ENCODE data around the gene TMCO4. TPM values are rescaled to one million over a fixed set of nuclear protein-coding genes. Genes with fewer than 3 reads are reported as not detected.

The TMCO4 gene
- total and polyA plus RNA-seq, 2 donors (not counting 1 experiment from before 2014, with no cell fraction given) = 21.7 to 31.3 TPM

DNA sequence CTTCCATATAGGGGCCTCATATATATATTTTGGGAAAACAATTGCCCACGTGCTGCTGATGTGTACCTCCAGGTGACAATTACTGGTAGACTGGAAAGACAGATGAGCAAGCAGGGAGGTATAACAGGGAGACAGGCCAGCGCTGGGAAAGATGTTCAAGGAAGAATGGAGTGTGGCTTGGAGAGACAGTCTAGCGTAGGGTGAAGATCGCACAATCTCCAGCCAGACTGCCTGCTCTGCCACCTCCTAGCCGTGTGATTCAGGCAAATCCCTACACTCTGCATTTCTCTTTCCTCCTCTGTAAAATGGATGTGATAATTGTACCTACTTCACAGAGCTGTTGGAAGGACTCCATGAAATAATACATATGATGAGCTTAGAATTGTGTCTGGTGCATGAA, 66.1 kb downstream of the TMCO4 start:
- H2AFZ ChIP-seq (ENCODE audit: insufficient read depth, low read depth, low read length, poor library complexity, severe bottlenecking) = no peak overlapping the region
- H3K4me2 ChIP-seq (replicated peaks; ENCODE audit: low read depth, low read length, poor library complexity, severe bottlenecking) = no peak overlapping the region
- no peak overlapping the region for H3K27ac ChIP-seq (ENCODE audit: low read length in 2 of 2)
- peaks cover 0 to 12% (median 5%) of the 10 kb centered on the region in 3 donors for H3K9me3 ChIP-seq (ENCODE audit: control extremely low read depth in 1 of 3, control insufficient read depth in 2 of 3, insufficient read depth in 1 of 3, low read length in 2 of 3)
- CTCF ChIA-PET = no interaction called here
- no peak overlapping the region for H3K27ac Mint-ChIP-seq
- peaks cover 7% of the 10 kb centered on the region for H3K9me3 Mint-ChIP-seq (ENCODE audit: insufficient read depth)
- no peaks in the 10 kb centered on the region for H3K4me1 Mint-ChIP-seq
- H3K4me3 Mint-ChIP-seq = no peak overlapping the region
- peaks cover 3 to 33% of the 10 kb centered on the region in 2 experiments for H3K36me3 ChIP-seq (replicated peaks in 1 of 2; ENCODE audit: control extremely low read depth in 1 of 2, control insufficient read depth in 1 of 2, extremely low read depth in 1 of 2, insufficient read depth in 2 of 2, low read length in 1 of 2)
- intact Hi-C loops (cut with micrococcal nuclease) = no loop called here
- ATAC-seq (ENCODE audit: low read depth) (no peak), DNase-seq (no peak)
- no peak overlapping the region for H3K4me3 ChIP-seq (ENCODE audit: control extremely low read depth in 1 of 5, extremely low read depth in 1 of 5, insufficient read depth in 1 of 5, low read depth in 2 of 5, low read length in 4 of 5)
- 79% methylated on average over 2 of the region's 5 CpGs for WGBS (ENCODE audit: insufficient coverage)
- H3K4me1 ChIP-seq (ENCODE audit: control insufficient read depth in 2 of 2, insufficient read depth in 2 of 2, low read length in 2 of 2) = no peaks in the 10 kb centered on the region
- H3K9ac ChIP-seq (ENCODE audit: low read length) = no peak overlapping the region
- H3K27me3 Mint-ChIP-seq = no peaks in the 10 kb centered on the region
- POLR2A ChIA-PET = no interaction called here
- no peaks in the 10 kb centered on the region for H3K79me2 ChIP-seq (ENCODE audit: control insufficient read depth, insufficient read depth, low read length)
- H3K27me3 ChIP-seq (replicated peaks in 1 of 4; ENCODE audit: control extremely low read depth in 1 of 4, control insufficient read depth in 3 of 4, insufficient read depth in 4 of 4, low read length in 3 of 4) = no peaks in the 10 kb centered on the region
- no peak for TF ChIP-seq EZH2 (IDR thresholded peaks at IDR 0.05; ENCODE audit: borderline replicate concordance, insufficient read depth, low read depth, low read length, poor library complexity, severe bottlenecking)
- TF ChIP-seq, protein P1, sequence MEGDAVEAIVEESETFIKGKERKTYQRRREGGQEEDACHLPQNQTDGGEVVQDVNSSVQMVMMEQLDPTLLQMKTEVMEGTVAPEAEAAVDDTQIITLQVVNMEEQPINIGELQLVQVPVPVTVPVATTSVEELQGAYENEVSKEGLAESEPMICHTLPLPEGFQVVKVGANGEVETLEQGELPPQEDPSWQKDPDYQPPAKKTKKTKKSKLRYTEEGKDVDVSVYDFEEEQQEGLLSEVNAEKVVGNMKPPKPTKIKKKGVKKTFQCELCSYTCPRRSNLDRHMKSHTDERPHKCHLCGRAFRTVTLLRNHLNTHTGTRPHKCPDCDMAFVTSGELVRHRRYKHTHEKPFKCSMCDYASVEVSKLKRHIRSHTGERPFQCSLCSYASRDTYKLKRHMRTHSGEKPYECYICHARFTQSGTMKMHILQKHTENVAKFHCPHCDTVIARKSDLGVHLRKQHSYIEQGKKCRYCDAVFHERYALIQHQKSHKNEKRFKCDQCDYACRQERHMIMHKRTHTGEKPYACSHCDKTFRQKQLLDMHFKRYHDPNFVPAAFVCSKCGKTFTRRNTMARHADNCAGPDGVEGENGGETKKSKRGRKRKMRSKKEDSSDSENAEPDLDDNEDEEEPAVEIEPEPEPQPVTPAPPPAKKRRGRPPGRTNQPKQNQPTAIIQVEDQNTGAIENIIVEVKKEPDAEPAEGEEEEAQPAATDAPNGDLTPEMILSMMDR (IDR thresholded peaks at IDR 0.05) = no peak
- H4K20me1 ChIP-seq (ENCODE audit: control insufficient read depth, insufficient read depth, low read length, poor library complexity, severe bottlenecking) = no peaks in the 10 kb centered on the region

DNA sequence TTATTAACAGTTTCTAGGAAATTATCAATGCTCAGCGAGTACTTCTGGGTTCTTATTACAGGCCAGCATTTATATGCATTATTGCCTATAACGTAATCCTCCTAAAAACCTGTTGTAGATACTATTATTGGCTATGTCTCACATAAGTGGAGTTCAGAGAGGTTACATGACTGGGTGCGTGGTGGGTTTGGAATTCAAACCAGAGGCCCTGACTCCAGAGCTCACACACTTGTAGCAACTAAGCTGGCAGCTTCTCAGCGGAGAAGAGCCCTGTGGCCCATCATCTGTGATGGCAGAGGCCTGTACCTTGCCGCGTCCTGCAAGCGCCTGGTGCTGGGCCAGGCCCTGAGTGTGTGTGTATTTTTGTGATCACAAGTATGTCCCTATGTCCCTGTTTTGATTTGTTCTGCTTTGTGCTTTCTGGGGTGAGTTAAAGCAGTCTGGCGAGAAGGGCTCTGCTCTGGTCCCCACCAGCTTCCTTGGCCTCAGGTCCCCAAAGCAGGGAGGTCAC, 68.3 kb downstream of the TMCO4 start:
- no peak overlapping the region for H3K4me3 Mint-ChIP-seq
- Histone ChIP-seq H3K79me2 (ENCODE audit: control insufficient read depth, insufficient read depth, low read length) (no peaks in the 10 kb centered on the region), H3K36me3 (replicated peaks in 1 of 2; ENCODE audit: control extremely low read depth in 1 of 2, control insufficient read depth in 1 of 2, extremely low read depth in 1 of 2, insufficient read depth in 2 of 2, low read length in 1 of 2) (peaks cover 0 to 39% of the 10 kb centered on the region in 2 experiments), H3K27ac (ENCODE audit: low read length in 2 of 2) (no peak overlapping the region), H3K9ac (ENCODE audit: low read length) (no peak overlapping the region), H2AFZ (ENCODE audit: insufficient read depth, low read depth, low read length, poor library complexity, severe bottlenecking) (no peak overlapping the region), H4K20me1 (ENCODE audit: control insufficient read depth, insufficient read depth, low read length, poor library complexity, severe bottlenecking) (no peaks in the 10 kb centered on the region), H3K4me3 (ENCODE audit: control extremely low read depth in 1 of 5, extremely low read depth in 1 of 5, insufficient read depth in 1 of 5, low read depth in 2 of 5, low read length in 4 of 5) (no peak overlapping the region), H3K4me1 (ENCODE audit: control insufficient read depth in 2 of 2, insufficient read depth in 2 of 2, low read length in 2 of 2) (no peaks in the 10 kb centered on the region), H3K9me3 (ENCODE audit: control extremely low read depth in 1 of 3, control insufficient read depth in 2 of 3, insufficient read depth in 1 of 3, low read length in 2 of 3) (peaks cover 0 to 10% (median 5%) of the 10 kb centered on the region in 3 donors), H3K4me2 (replicated peaks; ENCODE audit: low read depth, low read length, poor library complexity, severe bottlenecking) (no peak overlapping the region), H3K27me3 (replicated peaks in 1 of 4; ENCODE audit: control extremely low read depth in 1 of 4, control insufficient read depth in 3 of 4, insufficient read depth in 4 of 4, low read length in 3 of 4) (no peaks in the 10 kb centered on the region)
- intact Hi-C loops (cut with micrococcal nuclease) = no loop called here
- TF ChIP-seq, protein P1 (IDR thresholded peaks at IDR 0.05) = no peak
- TF ChIP-seq EZH2 (IDR thresholded peaks at IDR 0.05; ENCODE audit: borderline replicate concordance, insufficient read depth, low read depth, low read length, poor library complexity, severe bottlenecking) = no peak
- no peaks in the 10 kb centered on the region for H3K27me3 Mint-ChIP-seq
- ATAC-seq (ENCODE audit: low read depth) (no peak), DNase-seq (no peak)
- CTCF ChIA-PET = no interaction called here
- no peaks in the 10 kb centered on the region for H3K4me1 Mint-ChIP-seq
- POLR2A ChIA-PET = no interaction called here
- WGBS (ENCODE audit: insufficient coverage) = 98% methylated on average over 4 of the region's 8 CpGs
- no peak overlapping the region for H3K27ac Mint-ChIP-seq
- peaks cover 7% of the 10 kb centered on the region for H3K9me3 Mint-ChIP-seq (ENCODE audit: insufficient read depth)

Data from B cell (primary cell).